Measurements from ENCODE around the gene EIF4E3.

EIF4E3 gene

DNA sequence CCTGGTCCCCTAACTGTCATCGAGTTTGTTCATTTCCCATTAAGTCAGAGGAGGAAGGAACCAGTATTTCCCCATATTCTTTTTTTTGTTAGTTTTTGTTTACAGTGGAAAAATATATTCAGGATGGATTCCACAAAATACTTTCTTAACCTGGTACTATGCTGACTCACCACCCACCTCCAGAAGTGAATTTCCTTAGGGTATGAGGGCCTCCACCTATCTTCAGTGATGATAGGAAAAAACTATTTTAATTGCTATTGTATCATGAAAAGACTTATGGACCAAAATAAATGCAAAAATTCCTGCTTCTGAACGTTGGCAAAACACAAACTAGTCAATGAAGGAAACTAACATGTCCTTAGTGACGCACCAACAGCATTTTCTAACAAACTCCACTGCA, 77.5 kb downstream of the EIF4E3 start:
- DNase-seq (ENCODE audit: low spot score): no peak

DNA sequence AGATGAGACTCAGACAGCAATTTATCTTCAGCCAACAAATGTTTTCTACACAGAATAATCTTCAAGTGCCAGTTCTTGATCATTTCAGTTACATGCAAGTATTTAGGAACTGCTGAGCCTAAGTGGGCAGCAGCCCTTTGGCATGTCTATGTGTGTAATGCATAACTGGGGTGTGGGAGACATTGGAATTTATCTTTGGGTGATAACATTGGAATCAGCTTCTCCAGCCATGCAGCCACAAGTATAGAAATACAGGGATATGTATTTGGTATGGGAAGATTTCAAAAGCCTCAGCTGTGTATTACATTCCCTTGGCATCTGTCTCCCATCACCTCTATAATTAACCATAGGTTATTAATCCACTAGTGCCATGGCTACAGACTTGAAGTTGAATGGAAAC, 78.2 kb downstream of the EIF4E3 start:
- DNase-seq (ENCODE audit: low spot score): no peak

DNA sequence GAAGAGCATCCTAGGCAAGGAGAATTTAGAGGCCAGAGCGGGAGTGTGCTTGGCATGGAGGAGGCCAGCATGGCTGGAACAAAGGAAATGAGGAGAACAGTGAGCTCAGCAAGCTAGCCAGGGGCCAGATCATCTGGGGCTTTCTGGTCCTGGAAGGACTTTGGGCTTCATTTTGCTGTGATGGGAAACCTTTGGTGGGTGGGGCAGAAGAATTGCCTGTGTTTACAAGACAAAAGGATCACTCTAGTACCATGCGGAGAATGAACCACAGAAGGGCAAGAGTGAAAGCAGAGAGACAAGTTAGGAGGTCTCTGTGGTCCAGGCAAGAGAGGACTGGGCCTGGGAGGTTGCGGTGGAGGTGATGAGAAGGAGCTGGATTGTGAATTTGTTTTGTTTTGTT, 80.1 kb downstream of the EIF4E3 start:
- DNase-seq (ENCODE audit: low spot score): no peak

DNA sequence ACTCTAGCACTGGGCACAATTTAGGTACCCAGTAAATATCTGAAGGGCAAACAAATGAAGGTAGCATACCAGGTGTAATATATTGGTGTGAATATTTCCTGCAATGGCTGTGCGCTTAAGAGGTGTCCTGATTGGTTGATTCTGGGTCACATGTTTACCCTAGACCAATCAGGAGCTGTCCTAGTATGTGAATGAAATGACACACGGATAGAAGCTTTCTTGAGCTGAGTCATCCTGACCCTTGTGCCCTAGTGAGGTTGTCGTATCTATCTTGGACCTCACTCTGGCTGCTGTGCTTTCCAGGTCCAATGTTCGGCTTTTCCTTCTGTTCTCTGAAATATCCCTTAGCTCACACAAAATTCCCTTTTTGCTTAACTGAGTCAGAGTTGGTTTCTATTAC, 83.5 kb downstream of the EIF4E3 start:
- peak; percentile 14 for DNase-seq (ENCODE audit: low spot score)

DNA sequence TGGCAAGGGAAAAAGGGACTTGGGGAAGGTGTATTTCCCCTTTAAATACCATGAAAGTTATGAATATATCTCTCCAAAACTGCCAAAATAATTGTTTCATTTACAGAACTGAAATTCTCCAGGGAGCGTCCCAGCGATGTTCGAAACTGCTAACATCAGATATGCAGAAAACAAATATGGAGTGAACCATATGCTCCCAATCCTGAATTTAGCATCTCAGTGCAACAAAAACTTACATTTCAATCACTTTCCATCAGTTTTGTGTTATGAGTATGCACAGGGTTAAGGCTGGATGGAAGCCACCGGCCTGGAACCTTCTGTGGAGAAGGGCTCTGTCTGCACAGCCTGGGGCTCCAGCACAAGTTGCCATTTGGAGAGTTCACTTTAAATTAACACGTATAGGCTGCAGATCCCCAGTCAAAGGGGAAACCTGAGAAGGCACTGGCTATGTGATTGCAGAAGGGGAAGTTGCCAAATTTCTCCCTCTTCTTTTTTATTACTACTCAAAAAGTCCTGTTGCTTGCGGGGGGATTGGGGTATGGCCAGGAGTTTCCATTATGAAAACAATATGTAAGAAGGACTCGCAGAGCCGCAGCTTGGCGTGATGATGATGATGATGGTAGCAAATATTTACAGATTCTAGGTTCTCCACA, 84.7 kb downstream of the EIF4E3 start:
- DNase-seq (ENCODE audit: low spot score): no peak

DNA sequence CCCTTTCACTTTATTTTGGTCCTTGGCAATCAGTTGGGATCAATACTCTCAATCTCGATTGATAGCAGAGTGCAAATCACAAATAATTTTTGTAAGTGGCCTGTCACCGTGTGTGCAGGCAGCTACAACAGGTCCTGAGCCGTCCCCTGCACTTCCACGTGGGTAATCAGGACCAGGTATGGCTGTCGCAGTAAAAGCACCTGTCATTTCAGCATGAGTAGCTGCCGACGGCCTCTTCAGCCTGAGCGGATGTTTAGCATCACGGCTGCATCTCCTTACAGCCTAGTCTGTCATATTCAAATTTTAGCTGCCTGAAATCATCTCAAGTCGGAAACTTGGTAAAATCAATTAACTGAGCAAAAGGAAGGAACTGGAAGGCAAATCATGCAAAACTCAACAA, 88.7 kb downstream of the EIF4E3 start:
- no peak for DNase-seq (ENCODE audit: low spot score)

DNA sequence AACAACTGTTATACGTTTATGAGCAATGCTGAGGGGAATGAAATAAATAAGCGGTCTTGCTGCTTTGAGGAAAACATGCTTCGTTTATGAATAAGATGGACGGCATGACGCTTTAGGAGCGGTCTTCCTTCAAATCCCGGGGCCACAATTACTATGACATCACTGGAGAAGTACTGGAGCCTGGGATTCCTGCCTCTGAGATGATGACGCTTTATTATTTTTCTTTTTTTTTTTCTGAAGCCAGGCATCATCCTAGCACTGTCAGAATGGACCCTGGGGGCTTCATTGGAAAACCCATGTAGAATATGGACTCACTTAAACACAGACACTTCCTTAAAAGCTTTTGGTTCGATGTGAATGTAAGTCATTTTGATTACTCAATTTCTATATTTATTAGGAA, 89.2 kb downstream of the EIF4E3 start:
- DNase-seq (ENCODE audit: low spot score): no peak

DNA sequence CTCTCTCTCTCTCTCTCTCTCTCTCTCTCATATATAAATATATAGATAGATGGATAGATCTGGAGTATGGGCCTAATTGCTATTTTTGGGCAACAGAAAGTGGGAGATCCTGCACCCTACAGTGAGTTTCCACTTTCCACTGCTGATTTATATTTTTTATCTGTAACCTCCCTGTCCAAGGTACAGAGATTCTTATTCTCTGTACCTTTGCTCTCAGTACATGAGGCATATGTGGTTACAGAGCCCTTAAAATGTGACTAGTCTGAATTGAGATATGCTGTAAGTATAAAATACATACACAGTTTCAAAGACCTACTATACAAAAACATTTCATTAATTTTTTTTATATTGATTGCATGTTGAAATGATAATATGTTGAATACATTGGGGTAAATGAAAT, 90.5 kb downstream of the EIF4E3 start:
- no peak for DNase-seq (ENCODE audit: low spot score)

DNA sequence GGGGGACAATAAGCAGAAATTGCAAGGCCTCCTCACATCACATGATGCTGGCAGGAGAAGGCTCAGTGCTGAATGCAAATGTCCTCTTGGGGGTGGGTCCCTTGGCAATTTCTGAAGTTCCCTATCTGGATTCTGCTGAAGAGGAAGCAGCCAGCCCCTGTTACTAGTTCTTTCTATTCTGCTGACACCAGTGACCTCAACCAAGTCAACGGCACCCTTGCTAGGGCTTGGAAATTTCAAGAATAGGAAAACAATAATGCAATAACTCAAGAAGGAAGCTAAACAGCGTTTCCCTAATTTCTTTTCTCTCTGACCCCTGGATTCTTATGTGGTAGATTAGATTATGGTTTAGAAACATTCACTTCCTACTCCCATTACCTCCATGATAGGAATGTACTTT, 95.5 kb downstream of the EIF4E3 start:
- no peak for DNase-seq (ENCODE audit: low spot score)

DNA sequence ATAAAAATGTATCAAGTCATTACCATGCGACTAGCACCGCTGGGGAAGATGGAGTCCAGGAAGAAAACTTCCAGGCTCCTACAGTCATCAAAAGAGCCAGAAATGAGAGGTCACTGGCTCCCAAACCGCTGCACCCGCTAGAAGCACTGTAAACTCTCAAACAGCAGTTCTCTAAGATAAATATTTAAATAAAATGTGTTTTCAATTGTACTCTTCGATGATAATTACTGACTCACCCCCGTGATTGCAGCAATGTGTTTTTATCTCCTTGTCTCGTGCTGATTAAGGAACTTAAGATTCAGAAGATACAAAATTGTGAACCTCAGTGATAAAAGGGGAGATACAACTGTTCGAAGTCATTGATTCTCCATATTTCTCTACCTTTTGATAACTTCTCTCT, 95.9 kb downstream of the EIF4E3 start:
- peak; percentile 28 for DNase-seq (ENCODE audit: low spot score)

DNA sequence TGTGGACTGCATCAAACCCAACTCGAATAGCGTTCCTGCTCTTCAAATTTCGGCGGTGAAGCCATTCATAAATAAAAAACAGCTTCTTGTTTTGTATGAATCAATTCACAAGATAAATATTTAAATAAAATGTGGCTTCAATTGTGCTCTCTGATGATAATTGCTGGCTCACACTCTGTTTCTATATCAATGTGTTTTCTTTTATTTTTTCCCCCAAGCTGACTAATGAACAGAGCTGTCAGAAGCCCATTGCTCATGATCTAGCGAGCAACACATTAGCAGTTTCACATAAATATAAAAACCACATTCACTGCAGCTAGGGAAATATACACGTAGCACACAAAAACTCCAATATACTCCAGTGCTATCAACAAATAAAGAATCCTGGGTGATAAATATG, 96.7 kb downstream of the EIF4E3 start:
- DNase-seq (ENCODE audit: low spot score): no peak

DNA sequence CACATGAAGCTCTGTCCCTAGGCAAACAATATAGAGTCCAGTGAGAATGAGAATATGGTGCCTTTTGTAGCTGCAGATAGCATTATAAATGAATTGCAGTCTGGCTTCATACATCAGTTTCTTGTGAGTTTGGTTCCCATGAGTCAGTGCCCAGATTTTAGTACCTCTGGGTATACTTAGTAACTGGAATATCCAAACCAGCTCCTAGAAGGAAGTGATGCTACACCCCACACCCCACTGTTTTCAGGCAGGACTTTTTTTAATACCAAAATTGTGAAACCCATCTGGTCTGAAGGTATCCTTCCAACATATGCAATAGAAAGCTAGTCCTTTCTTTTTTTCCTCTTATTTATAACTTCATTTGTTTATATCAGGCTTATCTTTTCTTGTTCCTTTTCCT, 99.5 kb downstream of the EIF4E3 start:
- DNase-seq (ENCODE audit: low spot score): no peak
